ENCODE measurements around the gene TXNDC17.
"Not testable (repeated sequence)": the region's sequence is repeated elsewhere in the genome, so short reads cannot be mapped to it uniquely, and the experiment has no call there.

The TXNDC17 gene

GRCh38 chr17:6686026-6686425 lies 45.2 kb downstream of the TXNDC17 start:
- no peak for DNase-seq

DNA sequence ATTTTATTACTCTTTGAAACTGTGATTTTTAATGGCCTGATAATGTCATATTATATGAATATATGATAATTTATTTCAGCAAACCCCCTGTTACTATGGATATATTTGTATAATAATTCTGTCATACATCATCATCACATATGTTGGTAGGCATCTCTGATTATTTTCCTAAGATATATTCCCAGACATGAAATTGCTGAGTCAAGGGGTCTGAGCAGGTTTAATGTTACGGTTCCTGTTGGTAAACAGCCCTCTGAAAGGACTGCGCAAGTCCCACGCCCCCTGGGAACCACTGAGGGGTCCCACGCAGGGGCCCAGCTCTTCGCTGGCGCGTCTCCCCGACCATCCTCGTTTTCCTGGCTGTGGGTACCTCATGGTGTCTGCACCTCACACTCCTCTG lies 48.1 kb downstream of the TXNDC17 start:
- no peak for DNase-seq

DNA sequence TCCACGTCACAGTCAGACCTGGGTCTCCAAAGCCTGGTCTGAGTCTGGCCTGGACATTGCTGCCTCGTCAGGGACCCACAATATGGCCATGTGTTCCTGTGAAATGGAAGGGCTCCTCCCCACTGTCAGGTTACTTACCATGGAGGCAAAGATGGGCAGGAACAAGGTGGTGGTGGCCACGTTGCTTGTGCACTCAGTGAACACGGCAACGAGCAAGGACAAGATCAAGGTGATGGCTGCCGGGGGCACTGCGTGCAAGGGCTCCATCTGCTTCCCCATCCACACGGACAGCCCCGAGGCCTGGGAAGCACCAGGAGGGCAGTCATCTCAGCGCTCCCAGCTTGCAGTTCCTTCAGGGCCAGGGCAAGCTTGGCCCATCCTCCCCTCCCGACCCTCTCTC lies 49.8 kb downstream of the TXNDC17 start:
- DNase-seq: no peak

DNA sequence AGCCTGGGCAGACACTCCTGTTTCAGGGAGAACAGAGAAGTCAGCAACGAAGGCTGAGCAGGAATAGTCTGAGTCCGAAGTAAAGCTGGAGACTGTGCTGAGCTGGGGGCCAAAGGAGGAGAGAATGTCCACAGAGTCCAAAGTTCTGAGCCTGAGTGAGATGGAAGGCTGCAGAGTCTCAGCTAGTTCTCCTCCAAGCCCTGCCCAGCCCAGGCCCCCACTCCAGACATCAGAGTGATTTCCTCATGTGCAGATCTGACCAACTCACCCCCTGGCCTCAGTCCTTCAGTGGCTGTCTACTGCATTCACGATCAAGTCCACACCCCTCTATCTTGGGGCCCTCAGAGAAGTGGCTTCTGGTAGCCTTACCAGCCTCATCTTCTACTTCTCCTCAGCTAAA lies 50.7 kb downstream of the TXNDC17 start:
- DNase-seq: no peak

DNA sequence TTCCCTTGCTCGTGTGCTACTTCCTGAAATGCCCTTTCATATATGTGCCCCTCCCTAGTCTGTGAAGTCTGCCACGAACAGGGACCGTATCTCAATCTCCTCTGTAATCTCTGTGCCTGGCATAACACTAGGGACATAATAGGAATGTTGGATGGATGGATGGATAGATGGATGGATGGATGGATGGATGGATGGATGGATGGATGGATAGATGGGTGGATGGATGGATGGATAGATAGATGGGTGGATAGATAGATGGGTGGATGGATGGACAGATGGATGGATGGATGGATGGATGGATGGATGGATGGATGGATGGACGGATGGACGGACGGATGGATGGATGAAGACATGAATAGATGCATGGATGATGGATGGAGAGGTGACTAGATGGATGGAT lies 51.1 kb downstream of the TXNDC17 start:
- not testable (repeated sequence) for DNase-seq

Data from NCI-H345 (cell line).